DMS114 treated with DMSO at 0.1 percent for 48 hours (cell line): ENCODE measurements around the gene AMH.

Experiments used
- DNase-seq: peaks from one replicate; lab custom pipeline; 2025; ENCODE audit not compliant: unreplicated experiment; lab: John Stamatoyannopoulos, UW

AMH gene

GRCh38 chr19:2233601-2234280, 15.4 kb upstream of the AMH start:
- no peak for DNase-seq

GRCh38 chr19:2234996-2235380, 14.1 kb upstream of the AMH start:
- no peak for DNase-seq

DNA sequence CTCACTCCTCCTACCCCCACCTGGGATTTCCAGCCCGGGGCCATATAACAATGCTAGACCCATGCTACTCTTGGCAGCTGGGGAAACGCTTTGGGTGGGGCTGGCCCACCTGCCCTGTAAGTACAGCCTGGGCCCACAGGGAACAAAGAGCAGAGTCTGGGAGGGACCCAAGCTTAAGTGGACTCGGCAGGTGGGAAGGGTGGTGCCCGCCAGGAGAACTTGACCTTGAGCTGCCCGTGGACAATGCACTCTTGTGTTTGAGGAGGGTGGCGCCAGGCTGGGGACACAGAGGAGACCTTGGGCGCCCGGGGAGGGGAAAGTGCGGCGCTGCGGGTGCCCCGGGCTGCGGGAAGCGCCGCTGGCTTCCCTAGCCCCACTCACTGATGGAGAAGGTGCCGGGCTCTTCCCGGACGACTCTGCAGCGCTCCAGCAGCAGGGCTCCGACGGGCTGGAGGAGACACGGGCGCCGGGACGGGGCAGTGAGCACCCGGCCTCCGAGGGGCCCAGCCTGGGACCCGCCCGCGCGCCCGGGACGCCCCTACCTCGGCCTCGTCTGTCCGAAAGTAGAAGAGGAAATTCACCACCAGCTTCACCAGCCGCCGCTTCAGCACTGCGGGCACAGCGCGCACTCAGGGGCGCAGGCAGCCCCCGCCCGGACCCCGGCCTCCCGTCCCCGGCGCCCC, 13.6 kb upstream of the AMH start:
- no peak for DNase-seq

GRCh38 chr19:2236064-2236313, 13.1 kb upstream of the AMH start:
- no peak for DNase-seq

- DNase-seq = peak; percentile 83
Observed at GRCh38 chr19:2236314-2237050, 12.6 kb upstream of the AMH start, which contains the start of the genes PLEKHJ1 and SF3A2. Gene PLEKHJ1 (minus strand): TSS chr19:2236329. CDS start chr19:2236248, 81 bp downstream. Gene SF3A2 (plus strand): TSS chr19:2236824. CDS start chr19:2243419, 6,595 bp downstream.

- DNase-seq = no peak
Observed at GRCh38 chr19:2237051-2237868, 11.9 kb upstream of the AMH start.

DNA sequence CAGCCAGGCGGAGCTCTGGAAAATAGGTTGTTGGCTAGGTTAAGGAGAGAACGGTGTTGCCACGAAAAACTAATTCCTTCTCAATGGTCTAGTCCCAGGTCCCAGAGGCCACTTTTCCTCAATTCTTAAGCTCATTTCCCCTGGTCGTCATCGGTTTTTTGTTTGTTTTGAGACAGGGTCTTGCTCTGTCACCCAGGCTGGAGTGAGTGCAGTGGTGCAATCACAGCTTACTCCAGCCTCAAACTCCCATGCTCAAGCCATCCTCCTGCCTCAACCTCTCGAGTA, 11.3 kb upstream of the AMH start:
- DNase-seq = no peak

DNA sequence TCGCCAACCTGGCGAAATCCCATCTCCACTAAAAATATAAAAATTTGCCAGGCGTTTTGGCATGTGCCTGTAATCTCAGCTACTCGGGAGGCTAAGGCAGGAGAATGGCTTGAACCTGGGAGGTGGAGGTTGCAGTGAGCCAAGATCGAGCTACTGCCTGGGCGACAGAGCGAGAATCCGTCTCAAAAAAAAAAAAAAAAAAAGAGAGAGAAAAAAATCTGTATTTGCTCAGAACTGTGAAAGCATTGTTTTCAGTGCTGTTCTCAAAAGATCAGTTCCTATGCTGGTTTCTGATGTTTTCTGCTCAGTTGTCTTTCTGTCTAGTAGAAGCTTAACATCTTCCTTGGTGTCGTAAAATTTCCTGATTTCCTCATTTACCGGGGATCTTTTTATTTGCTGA, 9.9 kb upstream of the AMH start:
- no peak for DNase-seq

DNA sequence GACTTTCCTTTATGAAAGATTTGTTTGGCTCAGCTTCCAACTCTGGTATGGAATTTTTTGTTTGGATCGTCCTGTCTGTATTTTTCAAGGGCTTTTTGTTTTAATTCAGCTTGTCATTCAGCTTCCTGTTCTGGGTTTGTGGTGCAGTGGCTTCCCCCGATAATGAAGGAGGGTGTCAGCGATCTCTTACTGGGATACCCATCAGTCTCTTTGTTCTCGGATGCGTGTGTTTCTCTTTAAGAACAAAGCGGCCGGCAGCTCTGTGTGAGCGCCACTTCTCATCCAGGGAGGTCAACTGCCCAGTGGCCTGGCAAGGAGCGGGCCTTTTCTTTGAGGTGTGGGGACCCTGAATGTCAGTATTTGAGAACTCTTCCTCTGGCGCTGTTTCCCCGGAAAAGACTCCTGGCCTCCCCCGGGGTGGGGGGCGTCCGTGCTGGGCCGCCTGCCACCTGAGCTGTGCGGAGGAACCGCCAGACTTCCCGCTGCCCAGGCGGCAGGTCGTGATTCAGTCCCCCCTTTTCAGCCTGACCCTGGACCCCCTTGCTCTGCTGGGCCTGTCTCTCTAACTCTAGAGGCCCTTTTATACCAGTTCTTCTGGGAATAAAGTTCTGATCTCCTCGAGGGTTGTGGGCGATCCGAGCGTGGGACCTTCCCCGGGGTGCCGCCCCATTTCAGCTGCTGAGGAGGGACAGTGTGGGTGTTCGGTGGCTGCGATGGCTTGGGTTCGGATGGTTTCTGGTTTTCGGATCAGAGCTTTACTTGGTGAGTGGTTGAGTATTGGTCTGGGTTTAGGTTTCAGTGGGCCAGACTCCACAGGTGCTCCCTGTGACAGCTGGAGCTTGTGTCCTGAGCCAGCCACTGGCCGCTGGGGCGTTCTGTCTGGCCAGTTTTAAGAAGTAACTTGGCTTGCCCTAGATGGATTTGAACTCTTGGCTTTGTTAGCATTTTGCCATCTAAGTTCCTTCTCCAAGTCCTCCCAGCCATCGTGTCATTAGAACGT, 9.1 kb upstream of the AMH start:
- no peak for DNase-seq

- DNase-seq = no peak
Observed at GRCh38 chr19:2240881-2241760, 8.0 kb upstream of the AMH start.

DNA sequence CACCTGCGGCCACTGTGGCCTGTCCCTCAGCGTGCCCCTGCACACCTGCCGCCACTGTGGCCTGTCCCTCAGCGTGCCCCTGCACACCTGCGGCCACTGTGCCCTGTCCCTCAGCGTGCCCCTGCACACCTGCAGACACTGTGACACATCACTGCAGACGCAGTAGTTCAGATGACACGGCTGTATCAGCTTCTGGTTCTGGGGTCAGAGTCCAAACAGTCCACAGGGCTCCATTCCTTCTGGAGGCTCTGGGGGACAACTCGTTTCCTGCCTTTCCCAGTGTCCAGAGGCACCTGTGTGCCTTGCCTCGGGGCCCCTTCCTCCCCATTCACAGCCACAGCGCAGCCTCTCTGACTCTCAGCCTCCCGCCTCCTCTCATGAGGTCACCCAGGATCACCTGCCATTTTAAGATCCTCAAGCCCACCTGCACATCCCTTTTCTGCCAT, 7.0 kb upstream of the AMH start:
- DNase-seq = no peak

DNA sequence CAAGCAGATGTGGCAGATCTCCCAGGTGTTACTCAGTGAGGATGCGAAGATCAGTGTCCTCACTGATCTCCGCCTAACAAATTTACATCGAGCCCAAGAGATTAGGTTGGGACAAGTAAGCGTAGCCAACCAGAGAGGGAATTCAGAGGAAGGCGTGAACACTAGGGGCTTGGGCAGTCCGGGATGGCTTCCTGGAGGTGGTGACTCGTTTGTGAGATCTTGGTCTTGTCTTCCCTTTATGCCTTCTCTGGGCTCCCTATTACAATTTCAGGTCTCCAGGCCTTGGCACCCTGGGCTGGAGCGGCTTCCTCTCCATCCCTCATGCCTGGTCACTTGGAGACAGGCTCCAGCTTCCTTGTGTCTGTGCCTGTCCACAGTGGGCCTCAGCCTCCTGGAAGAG, 6.3 kb upstream of the AMH start:
- DNase-seq = no peak

GRCh38 chr19:2243274-2244124, 5.6 kb upstream of the AMH start:
- DNase-seq = no peak

DNA sequence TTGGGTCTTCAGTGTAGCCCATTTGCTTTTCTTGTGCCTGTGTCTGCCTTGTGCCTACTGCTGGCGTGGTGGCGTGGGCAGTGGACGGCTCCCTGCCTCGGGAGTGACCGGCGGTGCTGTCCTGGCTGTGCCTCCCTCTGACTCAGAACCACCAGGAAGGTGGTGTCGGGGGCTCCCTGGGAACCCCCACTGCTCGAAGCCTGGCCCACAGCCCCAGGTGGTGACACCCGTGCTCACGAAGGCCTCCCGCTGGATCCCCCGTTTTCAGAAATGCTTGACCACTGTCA, 5.1 kb upstream of the AMH start:
- no peak for DNase-seq

GRCh38 chr19:2244486-2244885, 4.6 kb upstream of the AMH start:
- no peak for DNase-seq

DNA sequence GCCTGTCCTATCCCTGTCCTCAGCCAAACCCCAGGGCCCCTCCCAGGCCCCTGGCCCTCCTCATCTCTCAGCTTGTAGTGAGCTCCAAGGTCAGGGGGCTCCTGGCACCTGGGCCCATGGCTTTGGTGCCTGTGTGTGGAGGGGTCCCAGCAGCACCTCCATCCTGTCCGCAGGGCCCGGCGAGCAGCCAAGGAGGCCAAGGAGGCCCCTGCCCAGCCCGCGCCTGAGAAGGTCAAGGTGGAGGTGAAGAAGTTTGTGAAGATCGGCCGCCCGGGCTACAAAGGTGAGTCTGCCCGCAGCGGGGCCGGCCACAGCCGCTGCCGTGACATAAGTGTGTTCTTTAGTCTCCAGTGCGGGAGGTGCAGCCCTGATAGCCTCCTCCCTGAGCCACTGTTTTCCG, 3.9 kb upstream of the AMH start:
- DNase-seq = no peak

DNA sequence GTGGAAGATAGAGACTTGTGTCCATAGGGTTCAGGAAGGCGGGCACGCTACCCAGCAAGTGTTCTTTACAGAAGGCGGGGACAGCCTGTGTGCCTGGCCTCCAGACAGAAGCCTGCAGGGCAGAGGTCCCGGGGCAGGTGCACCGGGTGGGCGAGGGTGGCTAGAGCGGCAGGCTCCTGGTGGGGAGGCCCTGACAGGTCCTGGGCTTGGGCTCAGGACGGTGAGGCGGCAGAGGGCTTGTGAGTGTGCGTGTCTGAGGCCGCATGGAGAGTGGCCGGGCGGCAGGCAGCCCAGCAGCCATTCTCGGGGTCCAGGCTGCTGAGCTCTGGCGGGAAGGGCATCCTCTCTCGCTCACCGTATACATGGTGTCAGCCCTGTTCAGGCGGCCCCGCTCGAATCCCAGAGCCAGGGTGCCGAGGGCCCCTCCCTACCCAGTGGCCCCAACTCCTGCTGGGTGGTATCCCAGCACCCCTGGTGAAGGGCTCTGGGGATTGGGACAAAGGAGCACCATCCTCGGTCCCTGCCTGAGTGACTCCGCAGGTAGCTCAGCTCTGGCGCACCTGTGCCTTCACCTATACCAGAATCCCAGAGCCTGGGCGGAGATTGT, 3.0 kb upstream of the AMH start:
- DNase-seq = no peak

DNA sequence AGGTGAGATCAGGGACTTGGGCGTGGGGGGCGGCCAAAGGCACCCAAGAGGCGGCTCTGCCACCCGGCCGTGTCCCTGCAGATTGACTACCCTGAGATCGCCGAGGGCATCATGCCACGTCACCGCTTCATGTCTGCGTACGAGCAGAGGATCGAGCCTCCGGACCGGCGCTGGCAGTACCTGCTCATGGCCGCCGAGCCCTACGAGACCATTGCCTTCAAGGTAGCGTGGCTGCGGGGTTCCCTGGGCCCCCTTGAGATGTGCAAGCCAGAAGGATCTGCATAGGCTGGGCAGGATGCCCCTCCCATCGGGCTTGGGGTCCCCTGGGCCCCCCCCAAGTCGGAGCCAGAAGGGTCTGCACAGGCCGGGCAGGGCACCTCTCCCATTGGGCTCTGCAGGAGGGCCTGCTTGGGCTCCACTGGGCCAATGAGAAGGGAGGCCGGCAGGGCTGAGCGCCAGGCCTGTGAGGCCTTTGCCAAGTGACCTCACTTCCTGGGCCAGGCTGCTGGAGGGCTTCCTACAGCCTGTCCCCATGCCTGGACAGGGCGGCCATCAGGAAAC, 2.2 kb upstream of the AMH start:
- DNase-seq = no peak
